Spleen (tissue), 7 donors: ENCODE measurements around the gene MICU1.

Experiments
- POLR2A ChIP-seq, 3 donors: fragments of 450-650 bp; IDR thresholded peaks; one replicate each; pipeline ENCODE4 v1.5.1; 2017; ENCODE audit warnings: antibody characterized with exemption in 3 of 3, mild to moderate bottlenecking in 1 of 3
- POLR2AphosphoS5 ChIP-seq, 3 donors: sonication (generic); formaldehyde crosslinking; IDR thresholded peaks; one replicate each; pipeline ENCODE4 v1.5.1; 2017; ENCODE audit warnings: antibody characterized with exemption in 3 of 3
- TF ChIP-seq, protein P1 (sequence below), 11 experiments: fragments of 200-600 bp in 7 of 11; fragments of 450-650 bp in 4 of 11; sonication (generic) in 4 of 11; IDR thresholded peaks in 8 of 11; conservative IDR thresholded peaks in 3 of 11; 1 replicate in 7 of 11; 2 replicates in 4 of 11; pipeline versions ENCODE4 v1.4.0 to v1.8.0; 2016 to 2021; ENCODE audit warnings: antibody characterized with exemption in 11 of 11, inconsistent platforms in 4 of 11, mild to moderate bottlenecking in 1 of 11
- donor health status: DM: no; HTN: no; CAD: no; lungs with moderate emphysema.
- donor health status: DM: no; HTN: no; CAD: no.
- donor health status: DM: no; HTN: no; CAD: no.

DNA sequence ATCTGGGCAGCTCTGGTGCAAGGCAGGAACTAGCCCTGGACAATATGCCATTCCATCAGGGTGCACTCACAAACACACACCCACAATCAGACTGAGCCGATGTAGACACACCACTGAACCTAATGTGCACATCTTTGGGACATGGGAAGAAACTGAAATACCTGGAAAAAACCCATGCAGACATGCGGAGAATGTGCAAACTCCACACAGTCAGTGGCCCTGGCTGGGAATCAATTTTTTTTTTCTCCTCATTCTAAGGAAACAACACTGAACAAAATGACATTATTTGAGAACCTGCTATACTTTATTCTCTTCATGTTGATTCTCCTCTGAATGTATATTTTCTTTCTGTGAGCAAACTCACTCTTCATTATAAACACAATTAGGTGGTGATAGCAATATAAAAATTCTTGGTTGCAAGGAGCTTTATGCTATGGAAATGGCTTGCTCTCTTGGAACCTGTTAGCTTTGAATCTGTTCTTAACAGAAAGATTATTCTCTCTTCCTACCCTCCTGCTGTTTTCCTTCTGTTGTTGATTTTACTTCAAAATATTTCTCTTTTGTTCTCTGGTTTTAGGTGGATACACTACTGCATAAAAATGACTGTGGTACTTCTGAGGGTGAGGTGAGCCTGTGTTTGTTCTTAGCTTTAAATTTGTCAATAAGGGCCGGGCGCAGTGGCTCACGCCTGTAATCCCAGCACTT, 33.0 kb upstream of the MICU1 start:
- TF ChIP-seq, protein P1, sequence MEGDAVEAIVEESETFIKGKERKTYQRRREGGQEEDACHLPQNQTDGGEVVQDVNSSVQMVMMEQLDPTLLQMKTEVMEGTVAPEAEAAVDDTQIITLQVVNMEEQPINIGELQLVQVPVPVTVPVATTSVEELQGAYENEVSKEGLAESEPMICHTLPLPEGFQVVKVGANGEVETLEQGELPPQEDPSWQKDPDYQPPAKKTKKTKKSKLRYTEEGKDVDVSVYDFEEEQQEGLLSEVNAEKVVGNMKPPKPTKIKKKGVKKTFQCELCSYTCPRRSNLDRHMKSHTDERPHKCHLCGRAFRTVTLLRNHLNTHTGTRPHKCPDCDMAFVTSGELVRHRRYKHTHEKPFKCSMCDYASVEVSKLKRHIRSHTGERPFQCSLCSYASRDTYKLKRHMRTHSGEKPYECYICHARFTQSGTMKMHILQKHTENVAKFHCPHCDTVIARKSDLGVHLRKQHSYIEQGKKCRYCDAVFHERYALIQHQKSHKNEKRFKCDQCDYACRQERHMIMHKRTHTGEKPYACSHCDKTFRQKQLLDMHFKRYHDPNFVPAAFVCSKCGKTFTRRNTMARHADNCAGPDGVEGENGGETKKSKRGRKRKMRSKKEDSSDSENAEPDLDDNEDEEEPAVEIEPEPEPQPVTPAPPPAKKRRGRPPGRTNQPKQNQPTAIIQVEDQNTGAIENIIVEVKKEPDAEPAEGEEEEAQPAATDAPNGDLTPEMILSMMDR (IDR thresholded peaks at IDR 0.05 in 8 of 11, conservative IDR thresholded peaks at IDR 0.05 in 3 of 11), result no peak
- TF ChIP-seq POLR2A (IDR thresholded peaks at IDR 0.05), result no peak
- no peak for TF ChIP-seq POLR2AphosphoS5 (IDR thresholded peaks at IDR 0.05)
